GM18508 (cell line): ENCODE measurements around the gene DQX1.

Experiments used
- ATAC-seq: cut with Tn5 transposase; IDR thresholded peaks from one replicate; pipeline ENCODE4 v1.9.1; 2021; ENCODE audit warnings: moderate number of reproducible peaks; ENCODE audit not compliant: insufficient read depth, unreplicated experiment

Gene DQX1

DNA sequence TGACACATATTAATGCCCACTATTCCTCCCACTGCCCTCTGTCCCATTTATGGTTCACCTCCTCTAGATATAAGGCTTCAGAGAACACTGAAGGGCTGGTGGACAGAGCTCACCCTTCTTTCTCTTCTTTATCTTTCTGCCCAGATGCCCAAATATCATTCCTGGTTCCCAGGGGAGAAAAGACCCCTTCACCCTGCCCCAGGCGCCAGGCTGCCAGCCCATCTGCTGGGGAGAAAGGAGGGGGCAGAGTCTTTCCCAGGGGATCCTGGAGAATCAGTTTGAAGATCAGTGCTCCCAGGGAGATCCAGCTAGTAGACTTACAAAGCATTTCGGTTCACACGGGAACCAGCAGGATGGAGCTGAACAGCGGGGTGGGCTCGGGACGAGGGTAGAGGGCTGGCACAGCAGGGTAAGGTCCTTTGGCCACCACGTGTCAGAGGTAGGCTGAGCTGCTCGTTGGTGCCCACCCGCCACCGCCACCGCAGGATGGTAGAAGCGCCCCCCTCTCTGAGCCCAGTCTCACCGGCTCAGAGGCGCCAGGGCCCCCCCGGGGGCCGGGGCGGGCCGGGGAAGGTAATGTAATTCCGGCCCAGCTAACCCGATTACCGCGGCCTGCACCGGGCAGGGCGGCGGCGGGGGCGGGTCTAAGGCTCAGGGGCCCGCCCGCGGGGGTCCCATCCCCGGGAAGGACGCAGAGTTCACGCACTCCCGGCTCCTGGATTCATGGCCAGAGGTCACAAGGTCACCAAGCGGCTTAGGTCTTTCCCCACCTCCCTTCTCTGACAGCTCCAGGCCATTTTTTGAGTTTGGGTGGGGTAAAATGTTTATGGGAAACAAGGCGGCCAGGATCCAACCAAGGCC lies 13.1 kb downstream of the DQX1 start:
- ATAC-seq = no peak

DNA sequence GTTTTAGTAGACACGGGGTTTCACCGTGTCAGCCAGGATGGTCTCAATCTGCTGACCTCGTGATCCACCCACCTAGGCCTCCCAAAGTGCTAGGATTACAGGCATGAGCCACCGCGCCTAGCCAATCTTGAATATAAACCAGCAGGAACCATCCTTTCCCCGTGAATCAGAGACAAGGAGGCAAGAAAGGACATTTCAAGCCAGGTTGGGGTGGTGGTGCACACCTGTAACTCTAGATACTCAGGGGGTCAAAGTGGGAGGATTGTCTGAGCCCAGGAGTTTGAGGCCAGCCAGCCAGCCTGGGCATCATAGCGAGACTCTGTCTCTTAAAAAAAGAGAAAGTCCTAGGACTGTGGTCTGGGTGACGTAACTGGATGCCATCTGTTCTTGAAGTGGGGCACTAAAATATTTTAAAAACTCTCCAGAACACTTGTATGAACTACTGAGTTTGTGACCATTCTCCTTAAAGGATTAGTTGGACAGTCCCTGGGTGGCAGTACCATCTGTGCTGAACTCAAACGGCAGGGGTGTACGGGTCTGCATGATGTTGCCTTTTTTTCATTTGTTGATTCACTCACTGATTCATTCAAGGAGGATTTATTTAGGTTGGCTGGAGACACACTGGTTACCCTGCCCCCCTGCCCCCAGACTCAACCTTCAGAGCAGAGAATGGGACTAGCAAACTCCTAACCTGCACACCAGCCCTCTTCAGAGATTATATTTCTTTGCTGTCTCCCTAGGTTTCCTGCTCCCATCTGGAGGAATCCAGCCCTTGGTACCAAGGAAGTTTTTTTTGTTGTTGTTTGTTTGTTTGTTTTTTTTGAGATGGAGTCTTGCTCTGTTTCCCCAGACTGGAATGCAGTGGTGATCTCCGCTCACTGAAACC lies 14.7 kb downstream of the DQX1 start:
- no peak for ATAC-seq

DNA sequence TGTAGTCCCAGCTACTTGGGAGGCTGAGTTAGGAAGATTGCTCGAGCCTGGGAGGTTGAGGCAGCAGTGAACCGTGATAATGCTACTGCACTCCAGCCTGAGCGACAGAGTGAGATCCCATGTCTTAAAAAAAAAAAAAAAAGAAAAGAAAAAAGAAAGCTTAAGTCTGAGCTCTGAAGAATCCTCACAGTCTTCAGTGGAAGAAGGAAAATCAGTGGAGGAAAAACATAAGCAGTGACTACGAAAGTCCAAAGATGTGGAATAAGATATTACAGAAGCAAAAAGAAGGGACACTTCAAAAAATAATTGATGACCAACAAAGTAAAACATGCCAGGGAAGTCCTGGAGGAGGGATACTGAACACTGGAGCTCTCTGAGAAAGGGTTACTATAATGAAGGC lies 15.8 kb downstream of the DQX1 start:
- no peak for ATAC-seq

DNA sequence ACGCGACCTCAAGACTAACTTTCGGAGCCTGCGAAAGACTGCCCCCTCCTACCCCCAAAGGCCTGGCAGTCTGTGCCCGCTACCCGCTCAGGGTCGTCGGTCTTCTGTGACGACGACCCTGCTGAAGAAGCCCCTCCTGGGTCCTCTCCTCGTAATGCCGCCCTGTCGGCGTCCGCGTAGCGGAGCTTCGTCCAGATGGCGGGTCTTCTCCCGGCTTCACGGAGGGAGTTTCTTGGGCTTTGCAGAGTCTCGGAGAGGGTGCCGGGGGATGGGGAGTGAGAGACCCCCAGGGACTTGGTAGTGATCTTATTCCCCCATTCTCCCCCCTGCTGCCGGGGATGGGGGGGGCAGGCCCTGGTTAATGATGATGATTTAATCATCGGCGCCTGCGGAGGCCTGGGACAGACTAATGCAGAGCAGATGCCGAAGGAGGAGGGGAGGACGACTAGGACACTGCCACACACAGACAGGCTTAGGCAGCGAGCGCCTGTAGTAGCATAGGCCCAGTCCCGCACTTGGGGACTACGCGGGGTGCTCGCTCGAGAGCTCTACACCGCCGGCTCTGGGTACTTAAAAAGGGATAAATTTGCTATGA lies 18.0 kb downstream of the DQX1 start:
- no peak for ATAC-seq

DNA sequence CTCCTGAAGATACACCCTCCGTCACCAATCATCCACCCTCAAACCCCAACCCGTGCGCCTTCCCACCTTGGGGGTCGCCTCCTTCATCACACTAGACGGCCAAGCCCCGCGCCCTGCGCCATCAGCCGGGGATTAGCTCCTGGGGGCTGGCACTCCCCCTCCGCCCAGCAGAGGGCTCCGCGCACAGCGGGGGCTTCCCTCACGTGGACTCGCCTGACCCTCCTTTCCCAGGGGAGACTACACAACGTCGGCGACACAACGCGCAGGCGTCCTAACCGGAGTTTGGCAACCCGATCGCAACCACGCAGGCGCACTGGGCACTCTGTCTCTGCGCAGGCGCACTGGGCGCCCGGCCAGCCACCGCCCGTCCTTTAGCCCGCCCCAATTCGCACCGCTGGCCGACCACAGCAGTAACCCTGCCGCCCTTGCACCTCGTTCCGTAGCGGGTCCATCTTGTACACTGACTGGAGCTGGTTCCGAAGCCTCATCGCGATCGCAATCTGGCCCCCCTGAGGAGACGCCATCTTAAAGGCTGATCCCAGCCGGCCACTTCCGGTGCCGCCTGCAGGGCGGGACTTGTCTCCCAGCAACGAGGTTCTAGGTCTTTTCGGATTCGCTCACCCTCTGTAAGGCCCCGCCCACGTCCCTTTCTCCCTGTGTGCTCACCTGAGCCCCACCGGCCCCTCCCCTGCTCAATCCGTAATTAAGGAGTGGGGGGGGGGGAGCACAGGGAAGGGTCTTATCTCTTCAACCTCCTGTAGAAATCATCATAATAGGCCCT lies 18.7 kb downstream of the DQX1 start, which contains the start of gene PCGF1:
TSS of gene PCGF1 (minus strand) at position 551 of the 781 bp plus-strand sequence. CDS start at position 524, 27 bp downstream.
- peak; percentile 79 for ATAC-seq

GRCh38 chr2:74505448-74506246 lies 20.4 kb downstream of the DQX1 start:
- no peak for ATAC-seq

DNA sequence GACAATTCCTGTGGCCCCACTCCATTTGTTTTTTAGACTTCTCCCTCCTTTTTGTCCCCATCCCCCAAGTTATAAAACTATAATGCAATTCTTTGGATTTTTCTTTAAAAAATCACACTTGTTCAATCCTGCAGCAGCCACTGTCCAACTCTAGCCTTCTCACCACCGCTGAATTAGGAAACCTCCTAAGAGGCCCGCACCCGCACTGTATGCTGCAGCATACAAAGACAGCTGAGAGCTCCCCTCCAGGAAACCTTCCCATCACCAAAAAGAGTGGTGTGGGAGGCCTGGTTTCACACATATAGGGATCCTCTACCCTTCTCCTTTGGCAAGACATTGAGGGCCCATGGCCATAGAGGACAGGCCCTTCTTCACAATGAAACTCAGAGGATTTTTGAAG lies 21.4 kb downstream of the DQX1 start:
- ATAC-seq = no peak

DNA sequence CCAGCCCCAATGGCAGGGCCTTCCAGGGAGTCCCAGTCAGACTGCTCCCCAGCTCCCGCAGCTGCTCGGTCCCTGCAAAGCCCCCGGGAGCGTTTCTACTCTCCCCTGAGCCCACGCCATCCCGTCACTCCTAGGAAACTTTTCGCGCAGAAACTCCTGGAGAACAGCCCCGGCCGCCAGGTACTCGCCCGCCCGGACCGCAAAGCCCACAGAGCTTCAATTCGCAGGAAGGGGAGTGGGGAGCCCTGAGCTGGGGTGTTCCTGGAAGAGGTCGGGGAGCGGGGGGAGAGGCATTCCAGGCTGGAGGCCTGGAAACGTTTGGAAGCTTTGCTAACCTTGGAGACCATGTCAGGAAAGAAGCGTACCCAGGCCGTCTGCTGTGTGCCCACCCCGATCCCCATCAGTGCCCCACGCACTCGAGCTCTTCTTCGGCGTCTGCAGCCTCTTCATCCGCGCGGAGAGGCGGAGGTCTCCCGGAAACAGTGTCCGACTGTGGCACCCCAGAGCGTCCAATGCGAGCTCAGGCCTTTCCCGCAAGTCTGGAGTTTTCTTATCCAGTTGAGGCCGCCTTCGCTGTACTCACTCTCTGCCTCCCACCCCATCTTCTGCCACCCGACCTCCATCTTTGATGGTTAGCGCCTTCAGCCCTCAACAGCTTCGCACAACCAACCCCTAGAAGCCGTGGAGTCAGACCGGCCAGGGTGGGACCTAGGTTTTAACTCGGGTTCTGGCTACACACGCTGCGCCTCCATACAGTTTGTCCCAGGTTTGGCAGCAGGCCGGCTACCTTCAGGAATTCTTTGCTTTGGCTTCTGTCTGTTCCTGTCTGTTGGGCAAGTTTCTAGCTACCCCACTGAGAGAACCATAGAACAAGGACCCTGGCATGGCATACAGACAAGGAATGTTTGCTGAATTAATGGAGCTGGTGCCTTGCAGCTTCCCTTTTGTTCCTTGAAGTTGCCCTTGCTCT lies 22.2 kb downstream of the DQX1 start:
- ATAC-seq = no peak

- no peak for ATAC-seq
These were observed 23.1 kb downstream of the DQX1 start for GRCh38 chr2:74502720-74503505.

DNA sequence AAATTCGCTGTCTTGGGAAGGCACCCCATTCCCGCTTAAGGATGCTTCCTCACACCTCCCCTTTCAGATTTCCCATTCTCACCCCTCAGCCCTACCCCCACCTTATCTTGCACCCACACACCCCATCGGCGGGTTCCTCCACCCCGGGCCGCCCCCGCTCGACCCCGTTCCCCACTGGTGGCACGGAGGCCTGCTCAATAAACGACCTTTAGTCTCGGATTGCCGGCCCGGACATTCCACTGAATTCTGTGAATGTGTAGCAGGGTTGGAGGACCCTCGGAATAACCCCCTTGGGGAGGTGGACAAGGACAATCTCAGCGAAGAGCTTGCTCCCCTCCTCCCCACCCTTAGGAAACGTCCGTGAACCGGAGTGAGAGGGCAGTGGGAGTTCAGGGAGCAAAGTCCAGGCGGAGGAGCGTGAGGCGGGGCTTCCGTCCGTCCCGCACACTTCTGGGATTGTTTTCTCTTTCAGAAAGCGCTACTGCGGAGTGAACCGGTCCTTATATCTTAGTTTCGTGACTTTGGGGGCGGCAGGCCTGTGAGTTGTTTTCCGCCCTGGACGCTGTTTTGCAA lies 23.8 kb downstream of the DQX1 start:
- ATAC-seq = no peak

DNA sequence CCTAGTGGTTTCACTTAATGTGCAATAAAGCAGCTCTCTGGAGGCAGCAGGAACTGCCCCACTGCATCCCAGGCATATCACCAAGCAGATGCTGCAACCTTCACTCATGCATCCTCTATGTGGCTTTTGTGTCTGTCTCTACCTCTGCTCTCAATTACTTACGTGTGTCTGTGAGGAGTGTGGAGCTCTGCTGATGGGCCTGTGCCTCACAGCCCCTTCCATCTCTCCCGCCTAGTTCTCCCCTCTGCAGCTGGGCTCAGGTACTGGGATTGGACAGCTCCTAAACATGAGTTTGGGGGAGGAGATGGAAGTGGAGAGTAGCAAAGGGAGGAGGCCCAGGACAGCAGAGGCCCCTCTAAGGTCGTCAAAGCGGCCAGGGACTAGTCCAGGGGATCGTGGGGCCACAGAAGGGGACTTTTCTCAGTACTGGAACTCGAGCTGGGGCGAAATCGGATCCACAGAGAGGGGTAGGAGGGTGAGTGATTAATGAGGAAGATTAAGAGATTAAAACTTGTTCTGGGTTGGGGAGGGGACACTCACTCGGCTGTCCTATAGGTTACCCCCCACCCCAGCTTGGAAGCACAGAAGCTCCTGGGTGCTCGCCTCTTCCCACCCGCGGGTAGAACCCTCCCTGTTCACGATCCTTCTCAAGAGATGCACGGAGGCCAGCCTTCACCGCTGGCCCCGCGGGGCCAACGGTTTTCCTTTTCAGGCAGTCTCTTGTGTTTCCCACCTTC lies 24.5 kb downstream of the DQX1 start:
- ATAC-seq = no peak

DNA sequence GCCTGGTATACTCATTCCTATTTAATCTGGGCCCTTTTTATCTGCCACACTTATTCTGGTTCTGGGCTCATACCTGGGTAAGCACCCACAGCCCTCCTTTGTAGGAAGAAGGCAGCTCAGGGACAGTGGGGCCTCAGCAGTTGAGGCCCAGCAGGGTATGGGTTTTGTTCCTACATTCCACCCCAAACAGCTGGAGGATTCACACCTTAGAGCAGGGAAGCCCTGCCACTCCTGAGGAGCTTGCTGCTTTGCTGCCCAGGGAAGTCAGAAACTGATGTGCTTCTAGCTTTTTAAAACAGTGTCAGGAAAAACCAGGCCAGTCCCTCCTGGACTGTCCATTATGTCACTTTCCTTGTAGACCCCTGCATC lies 25.5 kb downstream of the DQX1 start:
- ATAC-seq = no peak

DNA sequence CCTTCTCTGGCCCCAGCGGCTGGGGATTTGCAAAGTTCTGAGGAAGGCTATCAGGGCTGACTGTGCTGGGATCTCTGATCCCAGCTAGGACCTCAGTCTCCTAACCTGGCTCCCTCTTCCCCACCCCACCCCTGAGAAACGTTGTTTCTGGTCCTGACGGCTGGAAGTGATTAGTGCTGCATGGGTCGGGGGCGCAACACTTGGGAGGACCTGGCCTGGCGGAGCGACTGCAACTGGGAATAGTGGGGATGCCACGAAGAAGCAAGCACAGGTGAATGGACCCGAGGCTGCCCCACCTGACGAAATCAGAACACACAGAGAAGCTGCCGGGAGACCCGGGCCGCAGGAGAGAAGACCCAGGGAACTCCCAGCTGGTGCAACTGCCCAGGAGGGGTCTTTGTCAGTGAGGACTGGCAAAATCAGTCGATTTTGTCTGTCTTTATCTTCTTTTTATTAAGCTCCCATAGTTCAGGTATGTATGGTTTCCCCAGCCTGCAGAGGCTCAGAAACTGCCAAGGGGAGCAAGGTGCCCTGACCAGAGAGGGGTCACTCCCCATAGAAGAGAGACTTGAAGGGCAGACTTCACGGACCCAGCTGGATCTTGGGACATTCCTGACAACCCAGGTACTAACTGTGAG lies 26.0 kb downstream of the DQX1 start:
- ATAC-seq = no peak

GRCh38 chr2:74499267-74499939 lies 26.6 kb downstream of the DQX1 start, which contains the start of gene LBX2:
TSS of gene LBX2 (minus strand) at chr2:74499603. CDS start at chr2:74499537, 66 bp downstream.
- no peak for ATAC-seq

- ATAC-seq = no peak
These were observed 27.3 kb downstream of the DQX1 start for GRCh38 chr2:74498500-74499266.
